Heart right ventricle (tissue), 16 donors: Measurements from ENCODE around the gene COX15. TPM values are rescaled to one million over a fixed set of nuclear protein-coding genes. Genes with fewer than 3 reads are reported as not detected.
A peak's percentile ranks its signal among the peaks of the same experiment; 100 is the strongest.

Experiments used
- ATAC-seq, 8 donors: fragments of 200-7000 bp; cut with Tn5 transposase; one replicate each; pipeline ENCODE4 v1.9.1; 2020; ENCODE audit warnings: mild to moderate bottlenecking in 8 of 8, moderate library complexity in 8 of 8, moderate number of reproducible peaks in 1 of 8
- DNase-seq, 2 donors: peaks; one replicate each; pipeline ENCODE4 v3.0.0-alpha.2; 2020
- H3K27ac ChIP-seq, 10 donors: fragments of 200-600 bp; sonication (generic) in 2 of 10; one replicate each; pipeline versions ENCODE4 v1.5.0 to v1.8.0; 2020 to 2022; ENCODE audit warnings: mild to moderate bottlenecking in 3 of 10
- H3K27me3 ChIP-seq, 7 donors: fragments of 200-600 bp; one replicate each; pipeline ENCODE4 v1.8.0; 2021 to 2022; ENCODE audit warnings: mild to moderate bottlenecking in 2 of 7
- H3K36me3 ChIP-seq, 9 donors: fragments of 200-600 bp; sonication (generic) in 1 of 9; one replicate each; pipeline versions ENCODE4 v1.5.0 to v1.8.0; 2020 to 2022; ENCODE audit warnings: mild to moderate bottlenecking in 2 of 9
- H3K4me1 ChIP-seq, 9 donors: fragments of 200-600 bp; sonication (generic) in 1 of 9; one replicate each; pipeline versions ENCODE4 v1.5.0 to v1.8.0; 2020 to 2022; ENCODE audit warnings: mild to moderate bottlenecking in 4 of 9
- H3K4me3 ChIP-seq, 10 donors: fragments of 200-600 bp; sonication (generic) in 2 of 10; one replicate each; pipeline versions ENCODE4 v1.5.0 to v1.8.0; 2020 to 2022; ENCODE audit warnings: mild to moderate bottlenecking in 7 of 10, moderate library complexity in 2 of 10
- H3K9me3 ChIP-seq, 11 donors: fragments of 200-600 bp in 10 of 11; sonication (generic) in 2 of 11; one replicate each; pipeline versions ENCODE4 v1.5.0 to v1.8.0; 2013 to 2022; ENCODE audit warnings: mild to moderate bottlenecking in 2 of 11, control low read depth in 1 of 11, moderate library complexity in 1 of 11
- whole genome bisulfite sequencing, 2 donors: extraction: QIAGEN DNeasy Blood & Tissue Kit; methylation state at CpG; one replicate each; pipeline ENCODE4 v1.1.7; 2013; ENCODE audit warnings: inconsistent platforms in 1 of 2; 5-methylcytosine and 5-hydroxymethylcytosine counted together
- intact Hi-C, 10 donors: fragments of 100-400 bp; cut with DNase I; formaldehyde crosslinking; loops; one replicate each; pipeline versions ENCODE4 v1.11.1 to v1.14.2; 2022
- long read RNA-seq, 3 donors: library from polyadenylated mRNA; unstranded; transcript quantifications; one replicate each; pipeline ENCODE4 v2.0.0, GENCODE V29; 2020 to 2021
- polyA plus RNA-seq, 2 donors: library from polyadenylated mRNA; stranded (reverse); fragments of 200-250 nt; gene quantifications; one replicate each; pipeline ENCODE4 v1.2.3, GENCODE V29; 2013
- total RNA-seq, 10 donors: library from RNA; stranded (reverse); fragmentation: NEBNext Ultra II Directional in 3 of 10; extraction: Animal tissue kit (Norgen Biotek cat#: 25700) in 3 of 10; gene quantifications; one replicate each; pipeline versions ENCODE4 v1.2.1 to v1.2.4, GENCODE V29; 2021 to 2023
- TF ChIP-seq, protein P1 (sequence below), 9 donors: fragments of 200-600 bp; sonication (generic) in 2 of 9; IDR thresholded peaks; one replicate each; pipeline versions ENCODE4 v1.5.0 to v1.8.0; 2021 to 2022; ENCODE audit warnings: antibody characterized with exemption in 9 of 9, mild to moderate bottlenecking in 5 of 9, moderate library complexity in 1 of 9
- donor health status: Arrhythmogenic right ventricular cardiomyopathy.
- donor health status: ischemic (EF 13 %, LVEDD 7.1; RV severe dilation, severe dysfunction).
- donor health status: healthy with polysubstance abuse.
- donor health status: DM: no; HTN: yes; CAD: no.
- donor health status: DM: no; HTN: no; CAD: no.
- donor health status: ischemic (EF 25% LVEDD 6.9; RV normal size, moderate dysfunction).
- donor health status: ischemic (EF 25% LVEDD 5.7; RV mildly dilated, moderate dysfunction).
- donor health status: healthy.
- donor health status: DM: yes; HTN: yes; CAD: no.
- donor health status: Ischemic cardiomyopathy.
- donor health status: ischemic (EF 35%, LVEDD 5.7; RV mildly dilated, moderate dysfunction).
- donor health status: nonischemic (EF 11% LVEDD 7.7; RV severe dilation, severe dysfunction).
- donor health status: DM: yes; HTN: yes; CAD: no.
- donor health status: PGD.
- donor health status: ischemic (EF 29% LVEDD 5.4; RV normal size, mild dysfunction).
- donor health status: nonischemic (EF 23%, LVEDD 6.1; RV moderate dilation, normal function).

Gene COX15
- total RNA-seq (10 to 100 TPM; 29.6 to 47.2 (median 38.7) TPM), polyA plus RNA-seq (10 to 100 TPM; 12.5 to 12.6 TPM)
- long read RNA-seq, donor 1, transcript COX15-201 (9 exons, 2,356 nt) = major isoform, 40 of 43 reads
- long read RNA-seq, donor 1, partial matches to known transcripts = 0 of 43 reads
- long read RNA-seq, donor 1, other reads (novel, unspliced or antisense) = 3 of 43 reads
- long read RNA-seq, donor 2, transcript COX15-201 (9 exons, 2,356 nt) = major isoform, 36 of 39 reads
- long read RNA-seq, donor 2, partial matches to known transcripts = 0 of 39 reads
- long read RNA-seq, donor 2, other reads (novel, unspliced or antisense) = 2 of 39 reads
- long read RNA-seq, donor 3, transcript COX15-201 (9 exons, 2,356 nt) = major isoform, 121 of 141 reads
- long read RNA-seq, donor 3, partial matches to known transcripts = 2 of 141 reads
- long read RNA-seq, donor 3, other reads (novel, unspliced or antisense) = 15 of 141 reads

DNA sequence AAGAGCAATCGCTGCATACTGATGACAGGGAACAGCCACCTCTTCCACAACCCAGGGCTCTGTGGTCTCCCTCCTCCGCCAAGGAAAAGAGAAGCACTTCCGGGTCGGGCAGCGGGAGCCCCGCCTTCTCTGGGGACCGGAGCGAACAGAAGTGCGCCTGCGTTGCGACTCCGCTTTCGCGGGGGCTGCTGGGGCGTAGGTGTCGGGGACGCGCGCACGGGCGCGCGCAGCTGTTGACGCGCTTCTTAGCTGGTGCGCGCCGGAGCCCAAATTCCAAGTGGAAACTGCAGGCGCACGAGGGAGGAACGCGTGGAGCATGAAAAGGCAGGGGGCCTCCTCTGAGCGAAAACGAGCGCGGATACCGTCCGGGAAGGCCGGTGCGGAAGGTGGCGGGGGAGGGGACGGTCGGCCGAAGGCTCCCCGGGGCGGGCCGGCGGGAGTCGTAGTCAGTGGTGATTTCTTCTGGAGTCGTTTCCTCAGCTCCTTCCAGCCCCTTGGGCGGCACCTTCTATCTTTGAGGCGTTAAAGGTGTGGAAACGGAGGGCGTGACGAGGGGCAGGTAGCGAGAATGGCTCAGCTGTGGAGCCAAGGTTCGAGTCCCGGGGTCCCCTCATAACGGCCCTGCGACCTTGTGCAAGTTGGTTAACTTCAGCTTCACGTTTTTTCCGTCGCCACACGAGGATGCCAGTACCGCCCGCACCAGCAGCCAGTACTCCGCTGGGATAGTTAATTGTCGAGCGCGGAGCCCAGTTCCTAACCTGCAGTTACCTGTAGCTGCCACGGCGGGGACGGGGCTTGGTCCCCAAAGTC, at the start of gene COX15, which contains the start of gene CUTC:
Gene COX15, minus strand, starts transcription at position 95 of the 810 bp plus-strand sequence. Its CDS starts 78 bp downstream, at position 17.
Gene CUTC, plus strand, starts transcription at position 202 of the 810 bp plus-strand sequence. Its CDS starts 115 bp downstream, at position 317.
- H3K4me1 ChIP-seq = peaks cover 0 to 41% (median 24%) of the 10 kb centered on the region in 9 donors

DNA sequence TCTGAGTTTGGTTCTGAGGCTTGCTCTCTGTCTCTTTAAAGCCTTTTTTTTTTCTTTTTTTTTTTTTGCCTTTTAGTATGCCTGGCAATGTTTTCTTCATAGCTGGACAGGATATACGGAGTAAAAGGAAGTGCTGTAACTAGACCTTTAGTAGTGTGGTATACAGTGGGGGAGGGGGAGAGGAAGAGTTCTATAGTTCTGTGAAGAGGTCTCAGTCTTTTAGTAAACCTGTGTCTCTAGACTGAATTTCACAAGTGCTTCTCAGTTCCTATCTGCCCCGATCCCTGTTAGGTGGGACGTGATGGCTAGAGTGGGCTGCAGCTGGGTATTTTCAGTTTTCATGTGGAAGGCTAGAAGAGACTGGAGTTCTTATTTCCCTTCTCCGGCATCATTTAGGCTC, 47.4 kb upstream of the COX15 start:
- H3K27me3 ChIP-seq = no peaks in the 10 kb centered on the region
- intact Hi-C loops = no loop called here
- peak overlapping the region in 5 of 10 donors; percentile 19 to 84 (median 60) for H3K27ac ChIP-seq
- ATAC-seq (peak in 5 of 8 donors; percentile 51 to 86 (median 67)), DNase-seq (no peak)
- H3K36me3 ChIP-seq = no peaks in the 10 kb centered on the region
- TF ChIP-seq, protein P1, sequence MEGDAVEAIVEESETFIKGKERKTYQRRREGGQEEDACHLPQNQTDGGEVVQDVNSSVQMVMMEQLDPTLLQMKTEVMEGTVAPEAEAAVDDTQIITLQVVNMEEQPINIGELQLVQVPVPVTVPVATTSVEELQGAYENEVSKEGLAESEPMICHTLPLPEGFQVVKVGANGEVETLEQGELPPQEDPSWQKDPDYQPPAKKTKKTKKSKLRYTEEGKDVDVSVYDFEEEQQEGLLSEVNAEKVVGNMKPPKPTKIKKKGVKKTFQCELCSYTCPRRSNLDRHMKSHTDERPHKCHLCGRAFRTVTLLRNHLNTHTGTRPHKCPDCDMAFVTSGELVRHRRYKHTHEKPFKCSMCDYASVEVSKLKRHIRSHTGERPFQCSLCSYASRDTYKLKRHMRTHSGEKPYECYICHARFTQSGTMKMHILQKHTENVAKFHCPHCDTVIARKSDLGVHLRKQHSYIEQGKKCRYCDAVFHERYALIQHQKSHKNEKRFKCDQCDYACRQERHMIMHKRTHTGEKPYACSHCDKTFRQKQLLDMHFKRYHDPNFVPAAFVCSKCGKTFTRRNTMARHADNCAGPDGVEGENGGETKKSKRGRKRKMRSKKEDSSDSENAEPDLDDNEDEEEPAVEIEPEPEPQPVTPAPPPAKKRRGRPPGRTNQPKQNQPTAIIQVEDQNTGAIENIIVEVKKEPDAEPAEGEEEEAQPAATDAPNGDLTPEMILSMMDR (IDR thresholded peaks at IDR 0.05) = no peak
- peak overlapping the region in 1 of 10 donors; percentile 22 for H3K4me3 ChIP-seq
- peaks cover 0 to 30% (median 0%) of the 10 kb centered on the region in 9 donors for H3K4me1 ChIP-seq
- H3K9me3 ChIP-seq = no peaks in the 10 kb centered on the region
- 41 to 42% methylated on average over 4 of the region's 4 CpGs for WGBS, 2 donors

More for the DNA sequence above, at the start of gene COX15, which contains the start of gene CUTC:
- no peaks in the 10 kb centered on the region for H3K27me3 ChIP-seq
- TF ChIP-seq, protein P1 (IDR thresholded peaks at IDR 0.05) = peak in 6 of 9 donors; percentile 6 to 31 (median 18)
- intact Hi-C loops = loop anchor here in 3 of 10 donors (2.0 to 10.0 kb wide), 3 partner anchors 110 to 301 kb away; partner anchors contain the start of genes GOT1 (in 2 of the 3) and SLC25A28 (in 1 of the 3)
- H3K36me3 ChIP-seq = peaks cover 0 to 41% (median 6%) of the 10 kb centered on the region in 9 donors
- H3K4me3 ChIP-seq = peak within 1 kb of the TSS; percentile 61 to 94 (median 82)
- DNase-seq (peak; percentile 97), ATAC-seq (peak; percentile 97 to 99 (median 99))
- no peaks in the 10 kb centered on the region for H3K9me3 ChIP-seq
- WGBS, 2 donors = 0% methylated on average over 72 to 73 of the region's 73 CpGs
- H3K27ac ChIP-seq = peak within 1 kb of the TSS; percentile 57 to 97 (median 94)

DNA sequence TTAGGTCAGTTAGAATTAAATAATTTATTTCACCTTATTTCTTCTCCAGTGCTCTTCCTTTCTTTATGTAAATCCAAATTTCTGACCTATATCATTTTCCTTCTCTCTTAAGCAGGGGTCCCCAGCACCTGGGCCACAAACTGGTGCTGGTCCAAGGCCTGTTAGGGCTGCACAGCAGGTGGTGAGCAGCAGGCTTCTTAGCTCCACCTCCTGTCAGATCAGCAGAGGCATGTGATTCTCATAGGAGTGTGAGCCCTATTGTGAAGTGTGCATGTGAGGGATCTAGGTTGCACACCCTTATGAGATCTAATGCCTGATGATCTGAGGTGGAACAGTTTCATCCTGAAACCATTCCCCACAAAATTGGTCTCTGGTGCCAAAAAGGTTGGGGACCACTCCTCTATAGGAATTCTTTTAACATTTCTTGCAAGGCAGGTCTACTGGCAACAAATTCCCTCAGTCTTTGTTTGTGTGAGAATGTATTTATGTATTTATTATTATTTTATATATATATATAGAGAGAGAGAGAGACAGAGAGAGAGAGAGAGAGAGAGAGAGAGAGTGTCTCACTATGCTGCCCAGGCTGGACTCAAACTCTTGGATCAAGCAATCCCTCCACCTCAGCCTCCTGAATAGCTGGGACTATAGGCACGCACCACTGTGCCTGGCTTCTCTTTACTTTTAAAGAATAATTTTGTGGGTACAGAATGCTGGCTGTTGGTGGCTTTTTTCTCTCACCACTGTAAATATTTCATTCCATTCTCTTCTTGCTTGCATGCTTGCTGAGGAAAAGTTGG, 46.2 kb upstream of the COX15 start:
- DNase-seq (no peak), ATAC-seq (no peak)
- no peaks in the 10 kb centered on the region for H3K27me3 ChIP-seq
- no peak overlapping the region for H3K4me3 ChIP-seq
- intact Hi-C loops = no loop called here
- WGBS, 2 donors = 100% methylated on average over 1 of the region's 1 CpG
- H3K27ac ChIP-seq = no peak overlapping the region
- TF ChIP-seq, protein P1 (IDR thresholded peaks at IDR 0.05) = no peak
- no peaks in the 10 kb centered on the region for H3K9me3 ChIP-seq
- peaks cover 0 to 30% (median 0%) of the 10 kb centered on the region in 9 donors for H3K4me1 ChIP-seq
- H3K36me3 ChIP-seq = no peaks in the 10 kb centered on the region
